ENCODE measurements around the gene FBXO2. TPM values are rescaled to one million over a fixed set of nuclear protein-coding genes. Genes with fewer than 3 reads are reported as not detected.

The FBXO2 gene
- total RNA-seq, 1 donor from 2014 or later = 0.56 TPM

- peaks cover 11% of the 10 kb centered on the region for H3K27me3 Mint-ChIP-seq (ENCODE audit: insufficient read depth, low read depth)
- no peaks in the 10 kb centered on the region for H3K4me1 ChIP-seq
- TF ChIP-seq EZH2phosphoT487 (IDR thresholded peaks at IDR 0.05) = no peak
- TF ChIP-seq, protein P1, sequence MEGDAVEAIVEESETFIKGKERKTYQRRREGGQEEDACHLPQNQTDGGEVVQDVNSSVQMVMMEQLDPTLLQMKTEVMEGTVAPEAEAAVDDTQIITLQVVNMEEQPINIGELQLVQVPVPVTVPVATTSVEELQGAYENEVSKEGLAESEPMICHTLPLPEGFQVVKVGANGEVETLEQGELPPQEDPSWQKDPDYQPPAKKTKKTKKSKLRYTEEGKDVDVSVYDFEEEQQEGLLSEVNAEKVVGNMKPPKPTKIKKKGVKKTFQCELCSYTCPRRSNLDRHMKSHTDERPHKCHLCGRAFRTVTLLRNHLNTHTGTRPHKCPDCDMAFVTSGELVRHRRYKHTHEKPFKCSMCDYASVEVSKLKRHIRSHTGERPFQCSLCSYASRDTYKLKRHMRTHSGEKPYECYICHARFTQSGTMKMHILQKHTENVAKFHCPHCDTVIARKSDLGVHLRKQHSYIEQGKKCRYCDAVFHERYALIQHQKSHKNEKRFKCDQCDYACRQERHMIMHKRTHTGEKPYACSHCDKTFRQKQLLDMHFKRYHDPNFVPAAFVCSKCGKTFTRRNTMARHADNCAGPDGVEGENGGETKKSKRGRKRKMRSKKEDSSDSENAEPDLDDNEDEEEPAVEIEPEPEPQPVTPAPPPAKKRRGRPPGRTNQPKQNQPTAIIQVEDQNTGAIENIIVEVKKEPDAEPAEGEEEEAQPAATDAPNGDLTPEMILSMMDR (IDR thresholded peaks at IDR 0.05) = no peak
- TF ChIP-seq EZH2 (IDR thresholded peaks at IDR 0.05) = no peak
- DNase-seq (ENCODE audit: low spot score) = no peak
- H3K36me3 Mint-ChIP-seq = no peaks in the 10 kb centered on the region
- no peaks in the 10 kb centered on the region for H3K4me1 Mint-ChIP-seq
- no peaks in the 10 kb centered on the region for H4K20me1 ChIP-seq (ENCODE audit: low read depth)
- H3K4me3 Mint-ChIP-seq = peak overlapping the region; percentile 52
- no peak overlapping the region for H3K27ac Mint-ChIP-seq
- H2AFZ ChIP-seq (replicated peaks) = no peak overlapping the region
- H3K9me3 ChIP-seq (ENCODE audit: low read depth) = no peaks in the 10 kb centered on the region
- H3F3A ChIP-seq (ENCODE audit: low read depth) = no peaks in the 10 kb centered on the region
- no peaks in the 10 kb centered on the region for H3K79me2 ChIP-seq (ENCODE audit: low read depth)
- H3K9me3 Mint-ChIP-seq = no peaks in the 10 kb centered on the region
- H3K27me3 ChIP-seq = no peaks in the 10 kb centered on the region
- no peak overlapping the region for H3K4me2 ChIP-seq
- H3K27ac ChIP-seq = no peak overlapping the region
- H3K9ac ChIP-seq = no peak overlapping the region
- H3K4me3 ChIP-seq = no peak overlapping the region
- no peaks in the 10 kb centered on the region for H3K36me3 ChIP-seq
These were observed 30.5 kb downstream of the FBXO2 start for GRCh38 chr1:11623702-11624101.

DNA sequence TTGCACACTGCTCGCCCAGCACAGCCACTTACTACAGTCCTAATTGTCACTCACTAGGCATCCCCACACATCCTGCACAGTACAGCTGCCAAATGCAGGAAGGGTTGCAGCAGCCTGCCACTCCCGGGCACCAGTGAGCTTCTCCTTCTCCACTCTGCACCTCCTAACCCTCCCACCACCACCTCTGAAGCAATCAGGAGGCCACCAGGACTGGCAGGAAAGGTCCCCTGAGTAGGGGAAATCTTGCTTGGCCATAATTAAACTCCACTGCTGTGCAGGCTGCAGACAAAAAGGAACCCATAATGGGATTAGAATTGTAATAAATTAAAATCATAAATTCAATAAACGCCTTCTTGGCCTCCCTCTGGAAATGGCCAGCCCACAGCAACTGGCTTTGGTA, 31.8 kb downstream of the FBXO2 start:
- no peak overlapping the region for H2AFZ ChIP-seq (replicated peaks)
- no peaks in the 10 kb centered on the region for H3K4me1 ChIP-seq
- DNase-seq (ENCODE audit: low spot score) = no peak
- no peaks in the 10 kb centered on the region for H4K20me1 ChIP-seq (ENCODE audit: low read depth)
- no peak overlapping the region for H3K27ac ChIP-seq
- H3K27me3 ChIP-seq = no peaks in the 10 kb centered on the region
- no peak overlapping the region for H3K27ac Mint-ChIP-seq
- no peak overlapping the region for H3K4me3 Mint-ChIP-seq
- peaks cover 6% of the 10 kb centered on the region for H3K27me3 Mint-ChIP-seq (ENCODE audit: insufficient read depth, low read depth)
- H3K4me2 ChIP-seq = no peak overlapping the region
- H3K79me2 ChIP-seq (ENCODE audit: low read depth) = no peaks in the 10 kb centered on the region
- no peak overlapping the region for H3K4me3 ChIP-seq
- no peaks in the 10 kb centered on the region for H3K9me3 ChIP-seq (ENCODE audit: low read depth)
- no peaks in the 10 kb centered on the region for H3K36me3 ChIP-seq
- no peaks in the 10 kb centered on the region for H3K9me3 Mint-ChIP-seq
- no peaks in the 10 kb centered on the region for H3K36me3 Mint-ChIP-seq
- no peak for TF ChIP-seq EZH2phosphoT487 (IDR thresholded peaks at IDR 0.05)
- TF ChIP-seq, protein P1 (IDR thresholded peaks at IDR 0.05) = no peak
- no peak for TF ChIP-seq EZH2 (IDR thresholded peaks at IDR 0.05)
- H3F3A ChIP-seq (ENCODE audit: low read depth) = no peaks in the 10 kb centered on the region
- no peaks in the 10 kb centered on the region for H3K4me1 Mint-ChIP-seq
- no peak overlapping the region for H3K9ac ChIP-seq

DNA sequence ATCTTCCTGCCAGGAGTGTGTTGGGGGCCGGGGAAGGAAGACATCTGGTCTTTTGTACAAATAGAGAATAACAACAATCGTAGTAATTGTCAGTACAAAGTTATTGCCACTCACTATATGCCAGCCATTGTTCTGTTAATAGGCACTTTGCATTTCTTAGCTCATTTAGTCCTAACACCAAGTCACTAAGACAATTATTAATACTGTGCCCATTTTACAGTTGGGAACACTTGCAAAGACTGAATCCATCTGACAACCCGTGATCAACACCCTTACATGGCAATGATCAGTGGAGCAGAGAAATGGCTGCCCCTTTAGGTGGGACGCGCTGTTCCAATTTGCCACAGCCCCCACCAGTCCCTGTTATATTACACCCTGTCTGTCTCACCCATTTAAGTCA, 33.3 kb downstream of the FBXO2 start:
- Mint-ChIP-seq H3K9me3 (no peaks in the 10 kb centered on the region), H3K36me3 (no peaks in the 10 kb centered on the region), H3K27ac (no peak overlapping the region), H3K27me3 (ENCODE audit: insufficient read depth, low read depth) (peaks cover 6% of the 10 kb centered on the region), H3K4me1 (peaks cover 5% of the 10 kb centered on the region), H3K4me3 (peak overlapping the region; percentile 5)
- Histone ChIP-seq H3K9ac (no peak overlapping the region), H3F3A (ENCODE audit: low read depth) (no peaks in the 10 kb centered on the region), H3K4me2 (peak overlapping the region; percentile 0), H3K79me2 (ENCODE audit: low read depth) (no peaks in the 10 kb centered on the region), H3K27ac (no peak overlapping the region), H2AFZ (replicated peaks) (no peak overlapping the region), H3K27me3 (no peaks in the 10 kb centered on the region), H3K4me1 (no peaks in the 10 kb centered on the region), H4K20me1 (ENCODE audit: low read depth) (no peaks in the 10 kb centered on the region), H3K4me3 (no peak overlapping the region), H3K36me3 (no peaks in the 10 kb centered on the region), H3K9me3 (ENCODE audit: low read depth) (no peaks in the 10 kb centered on the region)
- no peak for TF ChIP-seq EZH2phosphoT487 (IDR thresholded peaks at IDR 0.05)
- TF ChIP-seq, protein P1 (IDR thresholded peaks at IDR 0.05) = no peak
- TF ChIP-seq EZH2 (IDR thresholded peaks at IDR 0.05) = no peak
- DNase-seq (ENCODE audit: low spot score) = no peak

Data from neural progenitor cell (in vitro differentiated cells).